NCI-H1930 (cell line): ENCODE data around the gene BEGAIN.

ENCODE experiments used
- DNase-seq, 2 experiments: peaks; one replicate each; lab custom pipeline; 2025; lab: John Stamatoyannopoulos, UW

BEGAIN gene

GRCh38 chr14:100581228-100582145, 5.7 kb downstream of the BEGAIN start:
- DNase-seq, result no peak

GRCh38 chr14:100580316-100581227, 6.6 kb downstream of the BEGAIN start:
- no peak for DNase-seq

- DNase-seq, result no peak
Observed at GRCh38 chr14:100578552-100578951, 8.7 kb downstream of the BEGAIN start.

GRCh38 chr14:100577986-100578431, 9.2 kb downstream of the BEGAIN start:
- no peak for DNase-seq

GRCh38 chr14:100577321-100577985, 9.8 kb downstream of the BEGAIN start:
- DNase-seq, result no peak

- DNase-seq, result no peak
Observed at GRCh38 chr14:100576091-100577085, 10.8 kb downstream of the BEGAIN start.

GRCh38 chr14:100575266-100575995, 11.8 kb downstream of the BEGAIN start:
- DNase-seq, result no peak

GRCh38 chr14:100574642-100575031, 12.6 kb downstream of the BEGAIN start:
- DNase-seq, result no peak

- no peak for DNase-seq
Observed at GRCh38 chr14:100573757-100574641, 13.2 kb downstream of the BEGAIN start.

- no peak for DNase-seq
Observed at GRCh38 chr14:100573002-100573756, 14.0 kb downstream of the BEGAIN start.

- DNase-seq, result no peak
Observed at GRCh38 chr14:100572543-100572942, 14.7 kb downstream of the BEGAIN start.

GRCh38 chr14:100571837-100572236, 15.4 kb downstream of the BEGAIN start:
- DNase-seq, result no peak

GRCh38 chr14:100570726-100571454, 16.3 kb downstream of the BEGAIN start:
- DNase-seq, result no peak

GRCh38 chr14:100569734-100570286, 17.4 kb downstream of the BEGAIN start:
- no peak for DNase-seq

- DNase-seq, result no peak
Observed at GRCh38 chr14:100568998-100569733, 18.1 kb downstream of the BEGAIN start.

GRCh38 chr14:100568164-100568997, 18.8 kb downstream of the BEGAIN start:
- DNase-seq, result no peak
